ENCODE measurements around the gene PSTPIP1. TPM values are rescaled to one million over a fixed set of nuclear protein-coding genes. Genes with fewer than 3 reads are reported as not detected.

The PSTPIP1 gene
- polyA plus RNA-seq, 2 of the 4 experiments (the other 2 are of a cell fraction), result not detected

- TF ChIP-seq RFX5 (IDR thresholded peaks at IDR 0.05) (no peak), SMC3 (IDR thresholded peaks at IDR 0.05) (no peak), ZSCAN20 (CRISPR knock-in tag; IDR thresholded peaks at IDR 0.05) (no peak)
Observed at GRCh38 chr15:77019521-77020331, 24.8 kb downstream of the PSTPIP1 start (continued).

- no peak for FAIRE-seq
- no peak overlapping the region for H3K4me2 ChIP-seq
- no peak for DNase-seq (ENCODE audit: low read depth in 1 of 2, low spot score in 1 of 2)
- ATAC-seq, result no peak
- no peak overlapping the region for H3K4me3 ChIP-seq
- 72% methylated on average over 6 of the region's 6 CpGs for WGBS (ENCODE audit: missing lambda C conversion rate)
- CTCF ChIA-PET, result interaction anchor here (1.1 to 6.4 kb wide), 4 partner anchors 14 to 523 kb away, joined by 3 to 76 read pairs (median 8); no protein-coding TSS in a partner anchor
- TF ChIP-seq HEYL (CRISPR knock-in tag; IDR thresholded peaks at IDR 0.05) (no peak), RCOR1 (IDR thresholded peaks at IDR 0.05; ENCODE audit: low read depth, low read length) (no peak), HDAC2 (IDR thresholded peaks at IDR 0.05) (no peak), ZFP36 (IDR thresholded peaks at IDR 0.05; ENCODE audit: borderline replicate concordance, partially characterized antibody) (peak; percentile 86)
- H3K27ac ChIP-seq, result no peak overlapping the region
- no peaks in the 10 kb centered on the region for H3K4me1 ChIP-seq
- POLR2A ChIA-PET, result no interaction called here
- H3K9me3 ChIP-seq, result no peaks in the 10 kb centered on the region
Observed at GRCh38 chr15:77020348-77021087, 25.6 kb downstream of the PSTPIP1 start.

GRCh38 chr15:77021088-77021481 is 26.2 kb downstream of the PSTPIP1 start:
- TF ChIP-seq ESRRA (IDR thresholded peaks at IDR 0.05; ENCODE audit: borderline replicate concordance, low read length), result no peak
- no peak for TF ChIP-seq POLR2A (IDR thresholded peaks at IDR 0.05; ENCODE audit: low read length)
- TF ChIP-seq TP53 (CRISPR knock-in tag; IDR thresholded peaks at IDR 0.05), result no peak
- no peak for TF ChIP-seq BHLHE40 (IDR thresholded peaks at IDR 0.05; ENCODE audit: low read depth, low read length)
- TF ChIP-seq CHD2 (IDR thresholded peaks at IDR 0.05; ENCODE audit: low read length, partially characterized antibody), result no peak
- TF ChIP-seq HES2 (IDR thresholded peaks at IDR 0.05), result no peak
- TF ChIP-seq EHMT2 (IDR thresholded peaks at IDR 0.05; ENCODE audit: low read depth), result no peak
- no peak for TF ChIP-seq NFE2L2 (conservative IDR thresholded peaks at IDR 0.05; ENCODE audit: low read length)
- no peak for TF ChIP-seq HOXB13 (CRISPR knock-in tag; IDR thresholded peaks at IDR 0.05; ENCODE audit: low read depth)
- TF ChIP-seq SREBF2 (IDR thresholded peaks at IDR 0.05), result no peak
- no peak for TF ChIP-seq KDM1A (IDR thresholded peaks at IDR 0.05; ENCODE audit: low read depth)
- no peaks in the 10 kb centered on the region for H3K9me3 ChIP-seq
- POLR2A ChIA-PET, result no interaction called here
- no peak overlapping the region for H3K4me2 ChIP-seq
- DNase-seq (ENCODE audit: low read depth in 1 of 2, low spot score in 1 of 2) (no peak), ATAC-seq (no peak), FAIRE-seq (no peak)
- CTCF ChIA-PET, result interaction anchor here (6.4 to 6.6 kb wide), 2 partner anchors 13 to 14 kb away, joined by 50 to 76 read pairs; no protein-coding TSS in a partner anchor
- H3K4me1 ChIP-seq, result no peaks in the 10 kb centered on the region
- 69% methylated on average over 9 of the region's 9 CpGs for WGBS (ENCODE audit: missing lambda C conversion rate)
- H3K4me3 ChIP-seq, result no peak overlapping the region
- H3K27ac ChIP-seq, result no peak overlapping the region

GRCh38 chr15:77021803-77022381 is 27.0 kb downstream of the PSTPIP1 start:
- WGBS (ENCODE audit: missing lambda C conversion rate), result 74% methylated on average over 7 of the region's 7 CpGs
- no peak for ATAC-seq
- ChIA-PET CTCF (interaction anchor here (1.2 to 6.6 kb wide), 5 partner anchors 13 to 521 kb away, joined by 3 to 76 read pairs (median 23); no protein-coding TSS in a partner anchor), POLR2A (no interaction called here)
- Histone ChIP-seq H3K27ac (no peak overlapping the region), H3K4me3 (no peak overlapping the region), H3K9me3 (no peaks in the 10 kb centered on the region), H3K4me1 (no peaks in the 10 kb centered on the region), H3K4me2 (no peak overlapping the region)
- no peak for DNase-seq (ENCODE audit: low read depth in 1 of 2, low spot score in 1 of 2)
- no peak for FAIRE-seq
- TF ChIP-seq MYC (IDR thresholded peaks at IDR 0.05; ENCODE audit: borderline replicate concordance, low read length) (no peak), HMGXB4 (CRISPR knock-in tag; IDR thresholded peaks at IDR 0.05; ENCODE audit: borderline replicate concordance) (no peak), RNF2 (IDR thresholded peaks at IDR 0.05; ENCODE audit: borderline replicate concordance, low read depth) (no peak), FOXS1 (CRISPR knock-in tag; IDR thresholded peaks at IDR 0.05) (no peak), HOXB5 (CRISPR knock-in tag; IDR thresholded peaks at IDR 0.05) (no peak), EHMT2 (IDR thresholded peaks at IDR 0.05; ENCODE audit: low read depth) (no peak), REST (IDR thresholded peaks at IDR 0.05) (no peak)
